SIG-M5 (cell line): ENCODE measurements around the gene KRTAP2-4.
"Not testable (repeated sequence)": the region's sequence is repeated elsewhere in the genome, so short reads cannot be mapped to it uniquely, and the experiment has no call there.

ENCODE experiments used
- DNase-seq: peaks from one replicate; lab custom pipeline; 2025; lab: John Stamatoyannopoulos, UW

The KRTAP2-4 gene

DNA sequence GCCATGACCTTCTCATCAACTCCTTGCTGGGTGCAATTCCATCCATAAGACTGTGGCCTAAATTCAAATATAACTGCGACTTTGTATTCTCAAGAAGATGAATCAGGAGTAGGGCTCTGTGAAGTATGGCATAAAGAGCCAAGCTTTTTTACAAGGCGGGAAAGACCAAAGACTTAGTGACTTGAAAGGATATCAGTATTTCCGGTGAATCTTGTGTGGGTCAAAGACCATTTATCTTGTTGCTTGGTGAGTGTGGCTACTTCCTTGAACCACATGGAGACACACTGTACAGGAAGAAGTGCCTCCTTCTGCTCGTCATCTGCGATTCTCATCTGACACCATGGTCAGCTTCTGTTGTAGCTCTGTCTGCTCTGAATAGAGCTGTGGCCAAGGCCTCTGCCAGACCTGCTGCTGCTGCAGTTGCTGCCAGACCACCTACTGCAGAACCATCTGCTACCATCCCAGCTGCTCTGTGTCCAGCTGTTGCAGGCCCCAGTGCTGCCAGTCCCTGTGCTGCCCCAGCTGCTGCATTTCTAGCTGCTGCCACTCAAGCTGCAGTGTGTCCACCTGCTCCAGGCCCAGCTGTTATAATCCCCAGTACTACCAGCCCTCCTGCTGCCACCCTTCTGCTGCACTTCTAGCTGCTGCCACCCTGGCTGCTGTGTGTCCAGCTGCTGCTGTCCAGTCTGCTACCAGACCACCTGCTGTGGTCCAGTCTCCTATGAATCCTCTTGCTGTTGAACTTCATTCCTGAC lies 6.1 kb upstream of the KRTAP2-4 start:
- DNase-seq = no peak

GRCh38 chr17:41069031-41069430 lies 3.4 kb upstream of the KRTAP2-4 start:
- DNase-seq = no peak

- no peak for DNase-seq
These were observed 1.6 kb upstream of the KRTAP2-4 start for GRCh38 chr17:41067281-41067680.

- not testable (repeated sequence) for DNase-seq
These were observed 526 bp downstream of the KRTAP2-4 start for GRCh38 chr17:41065016-41065689.

- DNase-seq = no peak
These were observed 1.4 kb downstream of the KRTAP2-4 start for GRCh38 chr17:41064301-41064700.

DNA sequence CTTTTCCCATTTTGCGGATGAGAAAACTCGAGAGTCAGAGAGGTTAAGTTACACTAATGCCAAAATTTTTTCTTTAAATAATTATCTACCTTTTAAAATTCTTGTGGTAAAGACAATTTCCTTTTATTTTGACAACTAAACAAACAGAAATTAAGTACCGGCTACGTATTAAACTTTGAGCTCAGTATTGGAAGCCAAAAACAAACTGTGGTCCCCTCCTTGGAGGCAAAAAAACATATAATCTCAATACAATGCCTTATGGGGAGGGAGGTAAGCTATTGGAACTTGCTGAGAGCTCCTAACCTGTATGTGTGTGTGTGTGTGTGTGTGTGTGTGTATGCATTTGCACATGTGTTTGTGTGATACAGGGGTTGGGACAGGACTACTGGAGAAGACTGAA lies 2.2 kb downstream of the KRTAP2-4 start:
- DNase-seq = no peak

GRCh38 chr17:41061964-41062363 lies 3.7 kb downstream of the KRTAP2-4 start:
- DNase-seq = no peak

- no peak for DNase-seq
These were observed 5.6 kb downstream of the KRTAP2-4 start, which contains the start of gene KRTAP2-3 for GRCh38 chr17:41060052-41060604. KRTAP2-3 (minus strand) TSS chr17:41060114; CDS start chr17:41060050, 64 bp downstream.

GRCh38 chr17:41059276-41060051 lies 6.2 kb downstream of the KRTAP2-4 start:
- not testable (repeated sequence) for DNase-seq

GRCh38 chr17:41058741-41059140 lies 6.9 kb downstream of the KRTAP2-4 start:
- DNase-seq = no peak

- no peak for DNase-seq
These were observed 8.1 kb downstream of the KRTAP2-4 start for GRCh38 chr17:41057547-41057946.

DNA sequence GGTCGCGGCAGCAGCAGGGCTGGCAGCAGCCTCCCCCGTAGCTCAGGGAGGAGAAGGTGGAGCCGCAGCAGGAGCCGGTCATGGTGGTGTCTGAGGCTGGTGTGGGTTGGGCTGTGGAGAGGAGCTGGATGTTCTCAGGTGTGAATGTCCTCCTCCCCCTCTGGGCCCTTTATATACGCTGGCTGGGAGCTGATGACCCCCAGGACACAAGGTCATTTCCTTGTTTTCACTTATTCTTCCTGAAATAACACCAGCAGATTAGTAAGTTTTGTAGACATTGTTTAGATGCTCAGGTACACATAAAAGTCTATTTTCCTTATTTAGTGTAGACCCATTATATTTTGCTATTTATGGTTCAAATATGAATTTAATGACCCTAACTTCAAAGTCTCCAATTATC lies 10.5 kb downstream of the KRTAP2-4 start, which contains the start of gene KRTAP2-2:
TSS of gene KRTAP2-2 (minus strand) at position 101 of the 400 bp plus-strand sequence. CDS start at position 82, 19 bp downstream.
- not testable (repeated sequence) for DNase-seq

DNA sequence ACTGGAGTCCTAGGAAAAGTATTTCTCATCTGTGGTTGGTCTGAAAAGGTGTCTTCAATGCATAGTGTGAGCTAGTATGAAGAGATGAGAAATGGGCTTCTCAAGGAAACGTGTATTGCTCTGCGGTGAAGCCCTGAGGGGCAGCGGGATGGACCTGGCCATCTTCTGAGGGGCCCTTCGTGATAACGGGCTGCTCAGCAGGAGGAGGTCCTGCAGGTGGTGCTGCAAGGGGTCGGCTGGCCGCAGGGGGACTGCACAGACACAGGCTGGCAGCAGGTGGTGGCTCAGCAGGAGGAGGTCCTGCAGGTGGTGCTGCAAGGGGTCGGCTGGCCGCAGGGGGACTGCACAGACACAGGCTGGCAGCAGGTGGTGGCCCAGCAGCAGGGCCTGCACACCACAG lies 11.1 kb downstream of the KRTAP2-4 start:
- not testable (repeated sequence) for DNase-seq

- DNase-seq = no peak
These were observed 11.7 kb downstream of the KRTAP2-4 start for GRCh38 chr17:41054025-41054424.

DNA sequence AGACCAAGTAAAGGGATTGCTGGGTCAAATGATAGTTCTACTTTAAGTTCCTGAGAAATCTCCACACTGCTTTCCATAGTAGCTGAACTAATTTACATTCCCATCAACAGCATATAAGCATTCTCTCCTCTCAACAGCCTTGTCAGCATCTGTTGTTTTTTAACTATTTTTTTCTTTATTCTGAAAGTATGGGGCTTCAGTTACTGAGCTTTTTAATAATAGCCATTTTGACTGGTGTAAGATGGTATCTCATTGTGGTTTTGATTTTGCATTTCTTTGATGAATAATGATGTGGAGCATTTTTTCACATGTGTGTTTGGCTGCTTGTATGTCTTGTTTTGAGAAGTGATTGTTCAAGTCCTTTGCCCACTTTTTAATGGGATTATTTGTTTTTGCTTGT lies 13.1 kb downstream of the KRTAP2-4 start:
- DNase-seq = no peak

DNA sequence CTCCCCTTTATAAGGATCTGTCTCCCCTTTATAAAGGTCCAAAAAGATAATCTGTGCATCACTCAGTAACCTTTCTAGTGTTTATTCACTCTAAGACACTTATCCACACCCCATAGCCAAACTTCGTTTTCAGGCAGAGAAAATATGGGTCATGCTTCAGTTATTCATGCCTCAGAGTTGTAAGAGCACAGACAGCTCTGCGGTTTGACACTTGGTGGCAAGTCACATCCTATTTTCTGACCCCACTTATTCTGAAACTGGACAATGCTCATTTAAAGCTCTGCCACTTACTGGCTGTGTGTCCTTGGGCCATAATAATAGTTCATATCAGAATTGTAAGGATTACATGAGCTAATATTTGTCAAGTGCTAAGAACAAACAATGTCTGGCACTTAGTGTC lies 16.6 kb downstream of the KRTAP2-4 start:
- DNase-seq = no peak

DNA sequence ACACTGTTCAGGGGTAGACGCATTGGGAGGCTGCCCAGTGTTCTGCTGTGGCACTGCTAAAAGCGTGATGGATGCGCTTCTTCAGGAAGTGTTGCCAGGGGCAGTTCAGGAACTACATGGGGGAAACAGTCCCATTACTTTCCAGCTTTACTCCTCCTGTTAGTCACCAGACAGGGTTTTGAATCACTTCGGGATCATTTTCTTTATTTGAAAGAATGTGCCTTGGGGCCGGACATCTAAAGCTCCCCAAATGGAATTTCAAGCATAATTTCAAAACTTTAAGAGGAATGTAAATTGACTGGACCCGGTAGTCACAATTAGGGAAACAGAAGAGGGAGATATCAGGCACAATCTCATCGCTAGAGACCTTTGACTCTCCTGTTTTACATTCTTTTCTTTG lies 17.2 kb downstream of the KRTAP2-4 start:
- DNase-seq = no peak

GRCh38 chr17:41046735-41047465 lies 18.8 kb downstream of the KRTAP2-4 start, which contains the start of gene KRTAP2-1:
KRTAP2-1 (minus strand) TSS chr17:41047316; CDS start chr17:41047267, 49 bp downstream.
- DNase-seq = not testable (repeated sequence)

- DNase-seq = no peak
These were observed 22.7 kb downstream of the KRTAP2-4 start for GRCh38 chr17:41042953-41043352.

DNA sequence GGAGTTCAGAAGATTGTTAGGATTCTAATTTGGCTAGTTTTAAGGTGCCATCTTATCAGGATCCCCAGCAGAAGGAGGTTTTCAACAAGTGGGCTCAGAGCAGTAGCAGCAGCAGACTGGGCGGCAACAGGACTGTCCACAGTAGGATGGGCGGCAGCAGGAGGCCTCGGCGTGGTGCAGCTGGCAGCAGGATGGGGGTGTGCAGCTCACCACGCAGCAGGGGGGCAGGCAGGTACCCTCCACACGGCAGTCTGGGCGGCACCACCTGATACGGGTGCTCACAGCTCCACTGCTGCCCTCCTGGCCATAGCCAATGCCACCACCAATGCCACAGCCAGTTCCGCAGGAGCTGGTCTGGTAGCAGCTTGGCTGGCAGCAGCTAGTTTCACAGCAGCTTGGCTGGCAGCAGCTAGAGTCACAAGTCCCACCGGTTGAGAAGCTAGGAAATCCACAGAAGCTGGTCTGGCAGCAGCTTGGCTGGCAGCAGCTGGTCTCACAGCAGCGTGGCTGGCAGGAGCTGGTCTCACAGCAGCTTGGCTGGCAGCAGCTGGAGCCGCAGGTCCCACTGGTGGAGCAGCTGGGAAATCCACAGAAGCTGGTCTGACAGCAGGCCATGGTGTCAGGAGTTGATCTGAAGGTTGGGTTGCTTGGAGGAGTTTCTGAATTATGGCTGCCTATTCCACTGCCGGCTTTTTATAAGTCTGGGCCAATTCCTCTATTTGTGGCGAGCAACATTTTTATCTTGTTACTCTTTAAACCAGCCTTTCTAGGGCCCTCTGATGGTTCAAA lies 24.7 kb downstream of the KRTAP2-4 start, which contains the start of gene KRTAP1-1:
TSS of gene KRTAP1-1 (minus strand) at position 668 of the 789 bp plus-strand sequence. CDS start at position 615, 53 bp downstream.
- not testable (repeated sequence) for DNase-seq
